ENCODE data around the gene TMEM63B.

Gene TMEM63B

DNA sequence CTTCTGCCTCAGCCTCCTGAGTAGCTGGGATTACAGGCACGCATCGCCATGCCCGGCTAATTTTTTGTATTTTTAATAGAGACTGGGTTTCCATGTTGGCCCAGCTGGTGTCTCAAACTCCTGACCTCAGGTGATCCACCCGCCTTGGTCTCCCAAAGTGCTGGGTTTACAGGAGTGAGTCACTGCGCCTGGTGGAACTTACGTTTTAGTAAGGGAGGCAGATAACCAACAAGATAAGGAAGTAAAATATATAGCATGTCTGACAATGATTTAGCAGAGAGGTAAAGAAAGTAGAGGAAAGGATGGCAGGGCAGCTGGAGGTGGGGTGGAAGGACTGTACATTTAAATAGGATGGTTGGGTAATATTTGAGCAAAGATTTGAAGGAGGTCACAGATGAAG, 76.6 kb downstream of the TMEM63B start:
- H3K9me3 ChIP-seq (replicated peaks in 1 of 2; ENCODE audit: control insufficient read depth in 2 of 2, insufficient read depth in 1 of 2, low read depth in 1 of 2, low read length in 2 of 2), result no peaks in the 10 kb centered on the region
- no CpG with 5 or more reads among the region's 6 CpGs for WGBS, 2 donors (ENCODE audit: extremely low coverage in 2 of 2, insufficient read length in 2 of 2, insufficient replicate concordance in 1 of 2)
- no peak overlapping the region for H3K4me2 ChIP-seq (ENCODE audit: insufficient read depth, low read length, poor library complexity, severe bottlenecking)
- H4K8ac ChIP-seq (ENCODE audit: low read depth, low read length), result no peak overlapping the region
- no peak overlapping the region for H4K91ac ChIP-seq (ENCODE audit: low read depth, low read length, poor library complexity)
- no peak overlapping the region for H3K23ac ChIP-seq (ENCODE audit: low read depth, low read length, poor library complexity)
- no peak overlapping the region for H2BK120ac ChIP-seq (ENCODE audit: low read depth, low read length)
- H3K4ac ChIP-seq (ENCODE audit: low read length), result no peak overlapping the region
- H3K27ac ChIP-seq (replicated peaks; ENCODE audit: low read length), result no peak overlapping the region
- no peaks in the 10 kb centered on the region for H3K36me3 ChIP-seq (replicated peaks in 1 of 2; ENCODE audit: control insufficient read depth in 2 of 2, insufficient read depth in 2 of 2, low read length in 2 of 2)
- H2AK5ac ChIP-seq (ENCODE audit: low read depth, low read length), result no peak overlapping the region
- no peak overlapping the region for H2BK5ac ChIP-seq (ENCODE audit: low read length)
- no peak overlapping the region for H3K4me3 ChIP-seq (ENCODE audit: low read length in 2 of 2)
- no peak overlapping the region for H3K18ac ChIP-seq (ENCODE audit: low read length)
- no peak overlapping the region for H3K9ac ChIP-seq (ENCODE audit: low read depth, low read length, poor library complexity)
- no peak for DNase-seq (ENCODE audit: low spot score)
- no peaks in the 10 kb centered on the region for H3K79me1 ChIP-seq (ENCODE audit: low read depth, low read length)
- H2AFZ ChIP-seq (ENCODE audit: low read length), result no peak overlapping the region
- H2BK12ac ChIP-seq (ENCODE audit: low read length), result no peak overlapping the region
- no peak overlapping the region for H2BK15ac ChIP-seq (ENCODE audit: low read length)
- no peaks in the 10 kb centered on the region for H3K27me3 ChIP-seq (ENCODE audit: control insufficient read depth in 3 of 3, insufficient read depth in 3 of 3, low read depth in 1 of 3, low read length in 3 of 3)
- no peak overlapping the region for H3K14ac ChIP-seq (ENCODE audit: low read length)
- H3K4me1 ChIP-seq (ENCODE audit: control insufficient read depth in 2 of 2, insufficient read depth in 1 of 2, low read depth in 1 of 2, low read length in 2 of 2), result peaks cover 27 to 28% of the 10 kb centered on the region in 2 donors
